CD4-positive, alpha-beta T cell treated with Interleukin-4 for 1 hour (primary cell): ENCODE results near the gene USH2A.
"Not testable (repeated sequence)": the region's sequence is repeated elsewhere in the genome, so short reads cannot be mapped to it uniquely, and the experiment has no call there.

Experiments
- DNase-seq, 2 donors: peaks; one replicate each; pipeline ENCODE4 v3.0.0-alpha.2; 2020 to 2022

USH2A gene

DNA sequence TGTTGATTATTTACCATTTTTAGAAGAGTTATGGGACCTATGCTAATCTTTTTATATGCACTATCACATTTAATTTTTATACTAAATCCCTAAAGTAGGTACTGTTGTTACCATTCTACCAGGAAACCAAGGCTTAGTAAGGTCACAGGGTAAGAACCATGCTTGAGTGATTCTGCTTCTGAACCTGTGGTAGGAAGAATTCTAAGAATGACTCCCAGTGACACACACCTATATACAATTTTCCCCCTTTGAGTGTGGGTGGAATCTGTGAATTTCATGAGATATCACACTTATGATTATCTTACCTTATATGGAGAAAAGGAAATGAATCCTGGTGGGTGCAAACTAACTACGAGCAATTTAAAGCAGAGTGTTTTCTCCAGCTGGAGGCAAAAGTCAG lies 391.0 kb downstream of the USH2A start:
- no peak for DNase-seq

DNA sequence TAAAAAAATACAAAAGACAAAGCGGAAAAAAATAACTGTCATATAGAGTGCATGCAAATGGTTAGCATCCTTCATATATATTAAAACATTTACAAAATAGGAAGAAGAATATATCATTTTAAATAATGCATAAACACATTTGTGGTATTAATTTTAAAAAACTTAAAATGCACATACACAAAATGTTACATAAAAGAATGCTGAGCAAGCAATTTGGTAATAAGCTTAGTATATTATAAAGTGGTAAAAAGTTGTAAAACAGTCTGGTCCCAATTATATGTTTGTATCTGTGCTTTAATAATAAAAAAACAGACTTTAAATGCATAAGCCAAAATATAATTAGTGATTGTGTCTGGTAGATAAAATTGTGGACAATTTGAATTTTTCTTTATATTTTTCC lies 394.6 kb downstream of the USH2A start:
- DNase-seq = no peak

DNA sequence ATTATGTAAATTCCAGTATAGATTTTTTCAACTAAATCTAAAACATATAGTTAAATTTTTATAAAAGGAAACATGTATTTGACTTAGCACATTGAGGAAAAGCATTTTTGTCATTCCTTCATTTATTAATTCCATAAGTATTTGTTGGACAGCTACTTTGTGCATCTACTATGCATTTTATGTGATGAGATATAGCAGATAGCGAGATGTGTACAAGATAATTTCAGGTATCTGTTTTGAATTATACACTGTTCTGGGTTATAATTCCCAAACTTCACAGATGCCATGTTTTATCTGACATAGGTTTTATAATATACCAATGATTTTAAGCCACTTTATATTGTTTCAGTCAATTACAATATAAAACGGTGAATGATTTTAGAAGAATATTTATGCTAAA lies 398.7 kb downstream of the USH2A start:
- DNase-seq = no peak

DNA sequence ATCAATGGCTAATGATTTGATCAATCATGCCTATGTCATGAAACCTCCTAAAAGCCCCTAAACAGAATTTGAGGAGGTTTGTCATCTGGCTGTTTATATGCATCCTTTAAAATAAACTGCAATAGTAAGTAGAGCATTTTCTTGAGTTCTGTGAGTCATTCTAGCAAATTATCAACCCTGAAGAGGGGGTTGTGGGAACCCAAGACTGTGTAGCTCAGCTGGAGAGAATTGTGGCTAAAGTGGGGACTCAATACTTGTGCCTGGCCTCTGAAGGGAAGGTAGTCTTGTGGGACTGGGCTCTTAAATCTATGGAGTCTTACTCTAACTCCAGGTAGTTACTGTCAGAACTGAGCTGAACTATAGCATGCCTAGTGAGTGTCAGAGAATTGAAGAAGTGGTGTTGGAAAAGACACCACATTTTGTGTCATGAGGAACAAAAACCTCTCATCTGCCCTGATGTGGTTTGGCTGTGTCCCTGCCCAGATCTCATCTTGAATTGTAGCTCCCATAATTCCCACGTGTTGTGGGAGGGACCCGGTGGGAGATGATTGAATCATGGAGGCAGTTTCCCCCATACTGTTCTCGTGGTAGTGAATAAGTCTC lies 402.4 kb downstream of the USH2A start:
- no peak for DNase-seq

DNA sequence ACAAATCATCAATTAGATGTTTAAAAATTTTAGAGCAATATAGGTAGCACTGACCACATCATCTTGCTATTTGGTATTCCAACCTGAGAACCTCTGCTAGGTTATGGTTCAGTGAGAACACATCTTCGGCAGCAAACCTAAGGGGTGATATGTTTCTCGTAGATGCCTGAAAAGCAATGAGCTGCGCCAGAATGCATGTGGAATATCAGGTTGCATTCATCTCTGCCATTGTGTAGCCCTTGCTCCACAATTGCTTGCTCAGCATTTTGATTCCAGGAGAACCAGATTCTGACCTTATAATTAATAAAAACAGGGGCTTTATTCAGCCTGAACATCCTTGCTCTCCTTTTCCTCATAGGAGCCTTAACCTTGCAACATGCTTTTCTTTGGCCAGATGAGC lies 408.1 kb downstream of the USH2A start:
- no peak for DNase-seq

DNA sequence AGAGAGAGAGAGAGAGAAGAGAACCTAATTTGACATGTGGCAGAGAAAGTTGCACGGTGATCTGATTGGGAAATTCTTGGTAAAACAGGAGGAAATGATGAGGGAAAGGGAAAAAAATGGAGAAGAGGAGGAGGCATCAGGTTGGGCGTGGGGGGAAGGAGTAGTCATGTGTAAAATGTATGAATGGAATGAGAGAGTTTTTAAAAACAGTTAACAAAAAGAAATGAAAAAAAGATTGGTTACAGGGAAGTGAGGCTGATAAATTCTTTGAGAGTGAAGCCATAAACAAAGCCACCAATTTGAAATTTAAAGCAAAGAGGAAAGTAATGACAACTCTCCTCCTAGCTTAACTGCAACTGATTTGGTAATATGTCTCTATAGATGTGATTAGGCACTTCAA lies 409.2 kb downstream of the USH2A start:
- no peak for DNase-seq

DNA sequence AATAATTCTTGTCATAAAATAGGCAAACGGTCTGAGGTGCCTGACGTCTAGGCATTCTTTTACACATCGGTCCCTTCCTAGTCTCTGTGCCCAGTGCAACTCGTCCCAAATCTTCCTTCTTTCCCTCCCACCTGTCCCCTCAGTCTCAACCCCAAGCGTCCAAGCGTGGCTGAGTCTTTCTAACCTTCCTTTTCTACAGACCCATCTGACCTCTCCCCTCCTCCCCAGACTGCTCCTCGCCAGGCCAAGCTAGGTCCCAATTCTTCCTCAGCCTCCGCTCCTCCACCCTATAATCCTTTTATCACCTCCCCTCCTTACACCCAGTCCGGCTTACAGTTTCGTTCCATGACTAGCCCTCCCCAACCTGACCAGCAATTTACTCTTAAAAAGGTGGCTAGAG lies 413.8 kb downstream of the USH2A start:
- DNase-seq = not testable (repeated sequence)

DNA sequence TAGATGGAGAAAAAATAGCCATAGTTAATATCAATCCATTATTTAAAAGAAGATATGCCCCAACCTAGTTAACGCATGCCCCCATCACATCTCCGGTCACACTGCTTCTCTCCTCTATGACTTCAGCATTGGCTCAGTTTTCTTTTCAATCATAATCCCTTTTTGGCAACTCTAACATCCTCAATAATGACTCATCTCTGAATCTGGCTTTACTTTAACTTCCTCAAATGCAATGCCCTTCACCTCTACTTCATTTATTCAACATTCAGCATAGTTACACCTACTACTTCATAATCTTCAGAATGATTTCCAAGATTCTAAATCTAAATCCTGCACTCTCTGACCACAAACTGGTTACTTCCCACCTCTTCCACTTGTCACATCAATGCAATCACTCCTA lies 417.3 kb downstream of the USH2A start:
- no peak for DNase-seq

DNA sequence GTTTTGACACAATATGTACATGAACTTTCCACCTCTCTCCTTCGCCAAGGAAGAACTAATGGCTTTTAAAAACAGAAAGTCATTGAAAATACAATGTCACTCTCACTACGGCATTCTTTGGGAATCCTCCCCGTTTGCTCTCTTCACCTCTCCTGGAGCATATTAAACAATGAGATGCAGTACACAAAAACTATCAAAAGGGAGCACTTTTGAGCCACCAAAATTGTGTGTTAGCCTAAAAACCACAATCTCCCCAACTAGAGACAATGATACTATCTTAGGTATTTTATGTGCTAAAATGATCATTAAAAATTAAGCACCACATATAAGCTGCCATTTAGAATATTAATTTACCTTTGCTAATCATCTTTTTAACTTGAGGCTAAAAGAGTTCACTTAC lies 430.6 kb downstream of the USH2A start:
- DNase-seq = no peak

DNA sequence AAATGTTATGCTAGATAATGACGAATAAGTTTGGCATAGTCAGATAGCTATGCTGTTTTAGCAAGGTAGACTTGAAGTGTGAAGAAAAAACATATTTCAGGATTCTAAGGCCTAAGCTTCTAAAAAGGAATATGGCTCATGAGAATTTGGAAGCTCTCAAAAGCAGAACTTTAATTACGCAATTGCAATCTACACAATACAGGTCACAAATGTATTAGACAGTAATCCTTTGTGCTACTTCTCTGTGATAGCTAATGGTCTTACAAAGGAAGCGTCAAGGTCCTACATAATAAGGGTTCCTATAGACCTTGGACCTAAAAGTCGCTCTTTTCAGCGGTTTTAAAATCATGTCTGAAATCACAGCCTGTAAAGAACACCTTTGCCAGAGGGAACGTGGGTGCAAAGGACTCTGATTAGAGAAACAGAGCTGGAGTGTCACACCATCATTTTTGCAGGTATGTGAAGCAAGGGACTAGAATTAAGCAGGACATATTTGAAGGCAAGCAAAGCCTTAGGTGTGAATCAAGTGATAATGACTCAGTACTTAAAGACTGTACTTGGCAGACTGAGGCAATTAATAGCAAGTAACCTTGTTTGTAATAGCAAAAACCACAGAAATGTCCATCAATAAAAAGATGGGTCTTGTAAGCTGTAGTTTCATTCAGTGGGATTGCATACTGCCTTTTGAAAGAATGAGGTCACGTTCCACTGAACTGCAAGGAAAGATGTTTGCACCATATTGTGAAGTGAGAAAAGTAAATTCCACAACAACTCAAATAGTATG lies 436.0 kb downstream of the USH2A start:
- DNase-seq = no peak

DNA sequence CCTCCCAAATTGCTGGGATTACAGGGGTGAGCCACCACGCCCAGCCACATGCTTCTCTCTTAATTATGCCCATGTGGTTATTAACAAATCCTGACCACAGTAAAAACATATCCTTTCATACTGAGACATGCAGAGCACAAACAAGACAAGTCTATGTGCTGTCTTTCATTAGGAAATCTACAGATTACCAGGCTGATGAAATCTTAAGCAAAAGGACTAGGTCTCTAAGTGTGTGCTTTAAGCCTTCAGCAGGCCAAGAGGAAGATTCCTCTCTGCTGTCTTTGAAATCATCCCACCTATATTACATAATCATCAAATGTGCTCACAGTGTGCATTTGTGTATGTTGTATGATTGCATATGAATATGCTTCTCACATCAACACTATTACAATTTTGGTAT lies 436.8 kb downstream of the USH2A start:
- no peak for DNase-seq

DNA sequence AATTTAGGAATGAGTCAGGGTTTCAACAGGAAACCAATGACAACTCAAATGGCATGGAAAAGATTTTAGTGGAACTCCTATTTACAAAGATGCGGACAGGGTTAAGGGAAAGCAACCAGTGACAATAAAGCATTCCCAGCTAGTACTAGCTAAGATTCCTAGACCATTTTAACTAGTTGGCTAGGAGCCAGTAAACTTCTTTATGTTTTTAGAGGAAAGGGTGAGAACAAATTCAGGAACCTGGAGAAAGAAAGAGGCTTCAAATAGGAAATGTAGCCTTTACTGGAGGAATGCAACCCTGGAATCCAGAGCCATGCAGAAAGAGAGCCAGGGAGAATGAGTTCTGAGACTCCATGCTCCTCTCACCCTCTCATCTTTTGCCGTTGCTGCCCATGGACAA lies 439.6 kb downstream of the USH2A start:
- no peak for DNase-seq

DNA sequence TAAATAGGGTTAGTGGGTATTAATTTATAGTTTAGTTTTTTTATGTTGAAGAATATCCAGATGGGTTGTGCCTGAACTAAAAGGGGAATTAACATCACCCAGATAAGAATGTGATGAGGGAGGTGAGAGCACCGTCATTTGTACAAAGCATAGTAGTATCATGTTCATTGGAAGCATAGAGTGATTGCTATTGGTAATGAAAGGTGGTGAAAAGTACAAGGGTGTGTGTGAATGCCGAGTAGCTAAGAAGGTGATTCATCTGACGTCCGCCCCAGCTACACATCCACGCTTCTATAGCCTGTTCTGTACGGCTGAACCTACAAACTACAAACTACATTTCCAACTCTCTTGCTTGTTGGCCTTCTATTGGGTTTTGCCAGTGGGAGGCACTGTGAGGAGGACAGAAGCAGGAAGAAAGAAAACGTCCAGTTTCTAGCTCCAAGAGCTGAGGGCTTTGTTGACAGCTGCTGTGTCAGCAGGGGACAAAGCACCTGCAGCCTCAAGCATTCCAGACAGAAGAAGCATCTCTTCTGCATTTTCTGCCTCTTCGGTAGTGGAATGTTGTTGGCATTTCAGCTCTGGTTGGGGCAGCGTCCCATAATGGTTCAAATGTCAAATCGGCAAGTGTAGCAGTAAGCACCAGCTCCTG lies 451.3 kb downstream of the USH2A start:
- no peak for DNase-seq

DNA sequence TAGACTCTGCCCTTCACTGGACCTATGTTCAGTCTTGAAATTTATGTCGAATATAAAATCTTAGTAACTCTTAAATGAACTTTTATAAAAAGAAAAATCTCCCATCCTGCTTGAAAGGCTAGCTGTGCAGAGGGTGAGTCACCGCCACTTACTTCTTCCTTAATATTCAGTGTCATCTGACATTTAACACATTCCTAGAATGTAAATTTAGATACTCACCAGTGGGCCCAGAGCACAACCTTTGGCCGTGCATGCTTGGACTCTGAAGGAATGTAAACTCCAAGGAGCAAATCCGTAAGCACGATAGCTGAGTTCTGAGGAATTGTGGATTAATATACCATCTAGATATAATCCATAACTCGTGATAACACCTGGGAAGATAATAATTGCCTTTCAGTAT lies 452.8 kb downstream of the USH2A start:
- no peak for DNase-seq

DNA sequence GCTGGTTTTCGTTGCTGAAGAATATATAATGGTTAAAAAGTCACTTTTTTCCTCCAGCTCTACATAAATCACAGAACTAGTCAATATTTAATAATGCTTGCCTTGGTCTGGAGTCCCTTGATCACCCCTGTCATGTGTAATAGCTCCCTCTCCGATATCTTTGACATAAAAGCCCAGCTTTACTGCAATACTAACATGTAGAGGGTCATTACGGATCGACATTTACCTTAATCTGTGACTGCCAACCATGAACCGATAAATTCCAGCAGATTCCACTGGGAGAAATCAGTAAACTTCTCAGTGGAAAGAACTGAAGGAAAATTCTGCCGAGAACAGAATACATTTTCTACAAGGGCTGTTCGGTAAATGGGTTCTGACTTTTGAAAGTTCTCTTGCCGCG lies 459.6 kb downstream of the USH2A start:
- no peak for DNase-seq

DNA sequence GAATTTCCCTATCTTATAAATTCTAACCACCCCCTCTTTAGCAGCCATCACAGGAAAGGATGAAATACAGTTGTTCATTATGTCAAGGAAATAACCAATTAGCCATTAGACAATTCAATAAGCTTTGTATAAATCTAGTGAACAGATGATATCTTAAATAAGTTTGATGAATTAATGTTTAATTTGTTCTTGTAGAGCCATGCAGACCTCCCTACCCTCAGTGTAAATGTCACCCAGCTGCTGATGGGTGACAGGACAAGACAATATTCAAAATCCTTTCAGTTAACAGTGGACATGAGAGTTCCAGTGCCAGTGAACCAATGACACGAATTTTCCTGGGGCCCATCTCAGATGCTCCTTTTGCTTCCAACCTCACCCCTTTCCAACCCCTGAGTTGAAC lies 460.2 kb downstream of the USH2A start:
- DNase-seq = no peak

DNA sequence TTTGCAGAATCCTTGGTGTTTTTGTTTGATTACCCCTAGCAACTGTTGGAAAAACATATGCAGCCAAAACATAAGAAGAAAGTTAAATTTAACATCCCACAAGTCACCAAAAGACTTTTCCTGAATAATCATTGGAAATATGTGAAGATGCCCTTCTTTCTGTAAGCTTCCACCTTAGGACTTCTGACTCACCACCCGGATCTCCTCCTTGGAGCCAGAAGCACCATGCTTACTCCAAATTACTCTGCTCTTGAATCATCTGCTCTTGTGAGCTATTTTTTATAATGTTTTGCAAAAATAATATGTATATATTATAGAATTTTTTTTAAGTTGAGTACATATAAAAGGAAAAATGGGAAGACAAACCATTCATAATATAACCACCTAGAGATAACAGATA lies 464.4 kb downstream of the USH2A start:
- DNase-seq = no peak

DNA sequence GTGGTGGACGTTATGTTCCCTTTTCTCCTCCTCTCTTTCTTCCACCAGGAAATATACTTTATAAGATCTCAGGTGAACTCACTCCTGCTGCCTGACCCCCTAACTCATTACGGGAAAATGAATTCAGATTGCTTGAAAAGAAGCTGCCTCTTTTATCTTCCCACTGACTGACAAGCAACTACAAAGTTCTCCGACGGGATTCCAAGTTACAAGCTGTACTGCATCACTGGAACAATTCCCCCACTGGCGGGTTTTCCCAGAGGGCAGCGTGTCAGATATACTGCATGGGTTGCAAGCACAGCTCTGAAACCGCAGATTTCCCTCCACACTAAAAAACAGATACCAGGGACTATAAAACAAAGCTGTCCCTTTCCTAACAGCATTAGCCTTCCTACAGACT lies 465.6 kb downstream of the USH2A start:
- DNase-seq = no peak

DNA sequence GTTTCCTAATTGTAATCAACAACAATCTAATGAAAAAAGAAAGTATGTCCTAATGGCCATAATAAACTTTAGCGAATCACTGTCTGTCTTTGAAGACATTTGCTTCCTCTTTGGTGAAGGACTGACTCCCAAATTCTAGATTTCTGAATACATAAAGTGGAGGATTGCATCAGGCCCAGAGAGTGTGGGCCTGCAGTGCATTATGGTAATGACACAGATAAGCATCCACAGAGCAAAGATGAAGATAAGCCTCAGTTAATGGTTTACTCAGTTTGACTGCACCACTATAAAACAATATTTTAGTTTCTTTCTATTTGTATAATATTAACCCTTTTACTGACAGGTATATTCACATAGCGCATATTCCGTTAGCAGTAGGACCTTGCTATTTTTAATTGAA lies 490.7 kb downstream of the USH2A start:
- no peak for DNase-seq

DNA sequence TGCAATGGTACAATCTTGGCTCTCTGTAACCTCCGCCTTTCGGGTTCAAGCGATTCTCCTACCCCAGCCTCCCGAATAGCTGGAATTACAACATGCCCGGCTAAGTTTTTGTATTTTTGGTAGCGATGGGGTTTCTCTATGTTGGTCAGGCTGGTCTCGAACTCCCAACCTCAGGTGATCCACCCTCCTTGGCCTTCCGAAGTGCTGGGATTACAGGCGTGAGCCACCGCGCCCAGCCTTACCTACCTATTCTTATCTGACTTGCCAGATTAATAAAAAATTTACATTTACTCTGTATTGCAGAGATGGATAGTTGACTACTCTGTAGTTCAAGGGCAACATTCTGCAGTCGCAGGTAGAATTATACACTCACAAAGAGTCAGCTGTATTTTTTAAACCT lies 496.6 kb downstream of the USH2A start:
- no peak for DNase-seq

DNA sequence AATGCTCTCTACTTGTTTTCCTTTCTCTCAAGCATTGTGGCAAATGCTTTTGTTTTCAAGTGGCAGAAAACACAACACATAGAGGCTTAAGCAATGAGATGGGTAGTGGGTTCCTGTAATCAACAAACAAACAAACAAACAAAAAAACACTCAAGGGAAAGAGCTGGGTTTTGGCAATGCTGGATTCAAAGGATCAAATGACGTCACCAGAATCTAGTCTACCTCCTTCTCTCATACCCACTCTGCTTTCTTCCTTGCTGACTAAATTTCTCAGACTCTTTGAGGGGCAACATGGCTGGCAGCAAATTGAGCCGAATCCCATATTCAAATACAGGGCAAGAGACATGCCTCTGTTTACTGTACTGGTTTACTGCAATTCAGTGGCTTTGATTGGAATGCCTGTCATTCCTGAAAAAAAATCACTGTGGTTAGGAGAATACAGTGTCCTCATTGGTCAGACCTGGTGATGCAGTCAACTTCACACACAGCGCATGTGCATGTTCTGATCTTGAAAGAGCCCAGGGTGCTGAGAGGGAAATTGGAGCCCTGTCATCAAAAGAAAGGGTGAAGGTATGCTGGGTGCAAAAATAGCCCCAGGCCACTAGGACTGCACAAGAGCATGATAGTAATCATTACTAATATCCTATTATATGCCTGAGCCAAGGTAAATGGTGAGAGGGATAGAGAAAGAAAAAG lies 500.0 kb downstream of the USH2A start:
- no peak for DNase-seq

DNA sequence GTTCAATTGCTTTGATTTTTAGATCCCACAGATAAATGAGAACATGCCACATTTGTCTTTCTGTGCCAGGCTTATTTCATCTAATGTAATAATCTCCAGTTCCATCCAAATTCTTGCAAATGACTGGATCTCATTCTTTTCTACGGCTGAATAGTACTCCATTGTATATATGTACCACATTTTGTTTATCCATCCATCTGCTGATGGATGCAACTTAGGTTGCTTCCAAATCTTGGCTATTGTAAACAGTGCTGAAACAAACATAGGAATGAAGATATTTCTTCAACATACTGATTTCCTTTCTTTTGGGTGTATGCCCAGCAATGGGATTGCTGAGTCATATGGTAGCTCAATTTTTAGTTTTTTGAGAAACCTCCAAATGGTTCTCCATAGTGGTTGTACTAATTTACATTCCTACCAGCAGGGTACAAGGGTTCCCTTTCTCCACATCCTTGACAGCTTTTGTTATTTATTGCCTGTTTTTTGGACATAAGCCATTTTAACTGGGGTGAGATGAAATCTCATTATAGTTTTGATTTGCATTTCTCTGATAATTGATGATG lies 511.8 kb downstream of the USH2A start:
- DNase-seq = no peak

DNA sequence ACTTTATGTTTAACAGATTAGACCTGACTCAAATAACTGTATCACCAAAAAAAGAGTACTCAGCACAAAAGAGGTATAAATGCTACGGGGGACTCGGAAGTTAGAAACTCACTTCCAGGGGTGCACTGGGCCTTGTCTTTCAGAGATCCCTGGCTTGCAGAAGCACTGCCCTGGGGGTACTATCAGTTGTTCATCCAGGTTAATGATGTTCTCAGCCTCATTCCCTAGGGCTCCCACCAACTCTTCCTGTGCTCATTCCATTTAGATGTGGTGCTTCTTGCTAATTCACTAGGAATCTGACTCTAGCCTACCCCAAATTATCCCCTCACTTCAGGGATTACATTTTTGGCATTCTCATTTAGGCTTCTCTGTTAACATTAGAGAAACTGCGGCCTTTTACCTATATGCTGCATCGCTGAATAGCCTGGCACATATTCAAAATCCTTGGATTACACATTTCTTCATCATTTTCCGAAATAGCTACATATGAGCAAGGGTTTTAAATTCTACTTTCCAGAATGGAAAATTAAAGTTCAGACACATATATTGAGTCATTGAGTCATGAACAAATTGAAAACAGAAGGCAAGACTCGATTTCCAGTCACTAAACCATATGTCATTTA lies 517.6 kb downstream of the USH2A start:
- no peak for DNase-seq
